Epithelial cell of esophagus (primary cell): Measurements from ENCODE around the gene ARHGEF7.

Source experiments
- DNase-seq: peaks from one replicate; pipeline ENCODE4 v3.0.0; 2010; ENCODE audit warnings: low read depth
- H3K4me3 ChIP-seq: 2 replicates; pipeline ENCODE4 v1.5.1; 2011; ENCODE audit warnings: mild to moderate bottlenecking, low read length, control low read depth
- CTCF ChIP-seq: IDR thresholded peaks from 2 replicates; pipeline ENCODE4 v1.5.1; 2011; ENCODE audit warnings: low read depth, mild to moderate bottlenecking, low read length, control low read depth, inconsistent platforms; ENCODE audit not compliant: insufficient read depth; ENCODE audit errors: missing control alignments

Gene ARHGEF7

DNA sequence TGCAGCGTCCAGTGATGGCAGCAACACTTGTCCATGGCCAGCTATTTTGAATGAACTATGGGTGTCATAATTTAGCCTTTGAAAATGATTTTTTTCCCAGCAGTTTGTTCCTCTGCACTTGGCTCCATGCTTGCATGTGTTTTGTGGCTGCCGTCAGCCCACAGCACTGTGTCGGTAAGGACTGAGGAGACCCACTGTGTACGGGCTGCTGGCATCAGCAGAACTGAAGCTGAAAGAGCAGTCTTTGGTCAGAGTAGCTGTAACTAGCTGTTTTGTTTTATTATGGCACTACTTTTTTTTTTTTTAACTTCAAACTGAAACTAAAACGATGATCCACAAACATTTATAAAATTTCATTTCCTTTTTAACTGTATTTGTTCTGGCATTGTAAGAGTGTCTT, 155.0 kb downstream of the ARHGEF7 start:
- no peak overlapping the region for H3K4me3 ChIP-seq
- DNase-seq, result no peak
- TF ChIP-seq CTCF, result no peak

DNA sequence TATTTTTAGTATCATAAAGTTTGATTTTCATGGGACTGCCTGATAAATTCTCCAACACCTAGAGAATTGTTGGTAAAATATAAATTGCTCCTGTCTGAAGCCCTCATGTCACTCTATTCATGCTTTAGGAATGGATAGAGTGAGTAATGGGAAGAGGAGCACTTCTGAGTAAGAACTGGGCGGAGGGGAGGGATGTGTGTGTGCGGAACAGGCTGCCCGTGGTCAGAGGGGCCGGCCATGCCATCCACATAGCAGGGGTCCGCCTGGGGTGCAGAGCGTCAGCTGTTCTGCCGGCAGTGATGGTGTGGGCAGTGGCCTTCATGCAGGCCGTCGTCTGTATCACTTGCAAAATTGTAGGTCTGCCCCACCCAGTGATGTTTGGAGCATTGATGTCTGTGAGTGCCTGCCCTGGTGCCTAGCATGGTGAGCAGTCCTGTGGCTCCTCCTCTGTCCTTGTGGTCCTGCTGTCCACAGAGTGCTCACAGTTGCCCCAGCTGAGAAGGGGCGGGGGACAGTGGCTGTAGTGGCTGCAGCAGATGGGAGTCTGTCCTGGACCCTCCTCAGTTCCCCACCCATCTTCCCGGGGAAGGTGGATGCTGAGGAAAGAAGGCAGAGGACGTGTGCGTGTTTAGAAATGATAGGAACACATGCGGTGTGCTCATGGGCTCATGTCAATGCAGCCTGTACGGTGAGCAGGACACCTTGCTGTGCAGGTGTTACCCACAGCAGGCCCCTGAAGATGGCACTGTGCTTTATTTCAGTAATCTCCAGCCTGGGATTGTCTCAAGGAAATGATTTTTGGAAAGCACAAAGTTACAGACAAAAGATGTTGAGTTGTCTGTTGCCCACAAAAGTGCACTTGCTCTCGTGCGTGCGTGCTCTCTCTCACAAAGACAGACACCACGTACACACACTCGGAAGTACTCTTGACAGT, 155.9 kb downstream of the ARHGEF7 start:
- no peak for TF ChIP-seq CTCF
- peak; percentile 15 for DNase-seq
- no peak overlapping the region for H3K4me3 ChIP-seq

- H3K4me3 ChIP-seq, result no peak overlapping the region
- no peak for DNase-seq
- no peak for TF ChIP-seq CTCF
Measured at GRCh38 chr13:111272117-111272516, 157.0 kb downstream of the ARHGEF7 start.

GRCh38 chr13:111275382-111275781, 160.3 kb downstream of the ARHGEF7 start:
- DNase-seq, result no peak
- TF ChIP-seq CTCF, result no peak
- H3K4me3 ChIP-seq, result no peak overlapping the region

DNA sequence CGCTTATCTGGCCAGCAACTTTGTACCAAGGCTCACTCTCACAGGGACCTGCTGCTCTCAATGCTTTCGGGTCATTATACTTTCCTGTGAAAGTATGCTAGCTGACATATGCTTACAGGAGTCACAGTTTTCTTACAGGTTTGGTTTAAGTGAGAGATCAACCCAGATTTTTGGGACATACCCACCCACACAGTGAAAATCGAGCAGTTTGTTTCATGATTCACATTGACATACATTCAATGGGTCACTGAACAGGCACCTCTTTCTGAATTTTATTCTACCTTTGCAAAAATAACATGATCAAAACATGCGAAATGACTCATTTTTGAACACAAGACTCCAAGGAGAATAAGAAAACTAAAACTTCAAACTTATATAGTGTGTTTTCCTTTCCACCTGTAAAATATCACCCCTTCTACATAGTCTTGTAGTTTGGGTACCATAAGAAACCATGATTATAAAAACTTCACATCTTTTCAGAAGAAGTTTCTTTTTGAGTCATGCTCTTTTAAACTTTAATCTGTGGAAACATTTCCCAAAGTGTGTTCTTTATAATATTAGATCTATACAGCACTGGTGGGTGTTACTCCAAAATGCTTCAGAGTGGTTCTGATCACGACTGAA, 161.0 kb downstream of the ARHGEF7 start:
- DNase-seq, result no peak
- no peak for TF ChIP-seq CTCF
- no peak overlapping the region for H3K4me3 ChIP-seq

- no peak overlapping the region for H3K4me3 ChIP-seq
- no peak for DNase-seq
- TF ChIP-seq CTCF, result no peak
Measured at GRCh38 chr13:111278258-111278657, 163.1 kb downstream of the ARHGEF7 start.
